ELF-1 (cell line): ENCODE data around the gene EVL.
"Not testable (repeated sequence)": the region's sequence is repeated elsewhere in the genome, so short reads cannot be mapped to it uniquely, and the experiment has no call there.

Experiments used
- DNase-seq: peaks from one replicate; pipeline ENCODE4 v3.0.0-alpha.2; 2016; ENCODE audit warnings: low read depth, low spot score

Gene EVL

GRCh38 chr14:100146531-100147091, 81.4 kb downstream of the EVL start:
- DNase-seq, result no peak

DNA sequence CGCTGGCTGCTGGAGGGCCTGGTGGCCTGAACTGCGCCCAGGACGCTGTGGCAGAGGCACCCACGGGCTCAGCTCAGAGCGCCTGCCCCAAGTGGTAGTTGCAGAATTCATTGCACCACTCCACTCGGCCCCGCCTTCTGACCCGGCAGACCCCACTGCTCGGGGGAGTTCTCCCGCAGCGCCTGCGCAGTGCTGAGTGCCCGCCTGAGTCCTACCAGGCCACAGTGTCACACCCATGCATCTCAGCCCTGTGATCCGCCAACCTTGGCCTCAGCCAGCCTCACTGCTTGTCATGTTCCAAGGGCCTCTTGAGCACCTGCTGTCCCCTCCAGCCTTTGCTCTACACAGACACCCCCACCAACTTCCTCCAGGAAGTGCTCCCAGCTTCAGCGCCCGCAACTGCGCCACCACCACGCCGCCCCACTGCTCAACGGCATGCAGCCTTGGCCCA, 82.0 kb downstream of the EVL start:
- DNase-seq, result no peak

DNA sequence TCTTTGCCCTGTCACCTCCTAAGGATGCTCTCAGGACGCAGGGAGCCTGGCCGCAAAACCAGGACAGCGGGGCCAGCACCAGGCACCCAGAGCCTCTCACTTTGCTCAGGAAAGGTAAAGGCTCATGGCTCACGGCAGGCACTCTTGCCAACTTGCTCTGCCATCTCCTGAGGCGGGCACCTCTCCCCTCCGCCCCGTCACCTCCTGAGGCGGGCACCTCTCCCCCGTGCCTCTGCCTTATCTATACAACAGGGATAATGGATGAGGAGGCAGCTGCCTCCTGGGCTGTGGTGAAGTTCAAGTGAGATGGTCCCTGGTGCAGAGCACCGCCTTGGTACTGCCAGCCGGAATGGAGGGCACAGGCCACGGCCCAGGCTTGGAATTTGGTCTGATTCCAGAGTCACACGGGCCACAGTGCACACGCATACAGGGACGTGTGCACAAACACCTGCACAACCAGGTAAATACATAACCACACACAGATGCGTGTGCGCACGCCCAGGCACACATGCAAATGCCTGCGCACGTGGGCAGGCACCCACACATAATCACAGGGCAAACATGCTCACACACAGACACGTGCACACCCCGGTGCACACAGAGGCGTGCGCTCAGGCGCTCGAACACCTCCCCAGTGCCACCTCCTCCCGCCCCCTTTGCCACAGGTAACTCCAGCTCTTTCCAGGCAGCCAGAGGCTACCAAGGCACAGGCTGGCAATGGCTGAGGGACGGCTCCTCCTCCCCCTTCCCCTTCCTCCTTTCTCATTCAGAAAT, 82.7 kb downstream of the EVL start:
- DNase-seq, result no peak

DNA sequence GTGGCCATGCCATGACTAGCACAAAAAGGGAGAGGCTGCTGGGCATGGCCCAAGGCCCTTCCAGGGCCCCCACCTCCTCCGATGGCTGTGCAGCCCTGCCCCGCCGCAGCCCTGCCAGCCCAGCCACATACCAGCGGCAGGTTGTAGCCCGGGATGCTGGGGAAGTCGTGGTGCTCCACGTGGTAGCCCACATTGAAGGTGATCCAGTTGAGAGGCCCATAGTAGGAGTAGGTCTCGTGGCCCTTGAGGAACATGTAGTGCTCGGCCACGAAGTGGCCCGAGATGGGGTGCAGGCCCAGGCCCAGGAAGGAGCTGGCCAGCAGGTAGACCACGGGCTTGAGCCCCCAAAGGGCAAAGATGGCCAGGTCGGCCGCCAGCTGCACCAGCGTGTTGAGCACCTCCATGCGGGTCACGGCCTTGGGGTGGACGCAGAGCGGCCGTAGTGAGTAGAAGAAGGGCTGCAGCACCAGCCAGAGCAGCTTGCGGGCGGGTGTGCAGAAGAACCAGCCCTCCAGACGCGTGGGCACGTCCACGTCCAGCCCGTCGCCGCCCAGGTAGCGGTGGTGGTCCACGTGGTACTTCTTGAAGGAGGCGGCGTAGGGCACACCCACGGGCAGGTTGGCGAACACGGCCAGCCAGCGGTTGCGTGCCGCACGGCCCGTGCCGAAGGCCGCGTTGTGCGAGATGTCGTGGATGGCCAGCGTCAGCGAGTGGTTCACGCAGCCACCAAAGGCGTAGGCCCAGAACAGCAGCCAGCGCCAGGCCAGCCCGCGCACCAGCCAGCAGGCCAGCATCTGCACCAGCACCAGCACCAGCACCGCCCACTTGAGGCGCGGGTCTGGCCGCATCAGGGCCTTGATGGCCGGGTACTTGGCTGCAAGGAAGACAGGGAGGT, 83.9 kb downstream of the EVL start:
- no peak for DNase-seq

DNA sequence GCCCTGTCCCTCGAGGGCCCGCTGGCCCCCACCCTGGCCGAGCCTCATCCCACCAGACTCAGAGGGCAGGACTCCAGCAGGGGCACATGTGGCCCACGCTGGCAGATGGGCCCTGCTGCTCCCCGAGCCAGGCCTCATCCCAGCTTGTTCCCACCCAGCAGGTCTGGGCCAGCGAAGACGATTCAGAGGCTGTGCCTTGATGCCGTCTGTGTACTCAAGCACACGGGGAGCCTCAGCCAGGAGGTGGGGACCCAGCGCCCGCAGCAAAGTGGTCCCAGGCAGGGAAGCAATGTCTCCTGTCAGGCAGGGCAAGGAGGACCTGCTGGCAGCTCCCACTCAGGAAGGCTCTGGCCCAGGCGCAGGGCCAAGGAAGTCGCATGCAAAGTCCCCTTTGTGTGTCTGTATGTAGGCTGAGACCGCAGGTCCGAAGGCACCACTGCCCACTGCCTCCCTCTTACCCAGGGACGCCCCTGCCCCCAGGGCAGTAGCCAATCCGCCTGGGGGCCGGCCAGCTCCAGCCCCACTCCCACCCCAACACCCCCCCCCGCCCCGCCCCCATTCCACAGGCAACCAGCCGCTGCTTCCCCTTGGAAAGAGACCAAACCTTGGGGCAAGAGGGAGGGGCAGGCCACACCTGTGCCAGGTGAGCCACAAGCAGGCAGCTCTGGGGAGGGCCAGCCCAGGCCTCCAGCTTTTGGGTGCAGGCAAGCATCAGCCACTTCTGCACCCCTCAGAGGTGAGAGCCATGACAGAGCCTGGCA, 84.8 kb downstream of the EVL start:
- no peak for DNase-seq

GRCh38 chr14:100150932-100151587, 85.8 kb downstream of the EVL start:
- no peak for DNase-seq

GRCh38 chr14:100152091-100152490, 86.9 kb downstream of the EVL start:
- no peak for DNase-seq

- no peak for DNase-seq
These were observed 88.3 kb downstream of the EVL start for GRCh38 chr14:100153560-100153959.

- DNase-seq, result peak; percentile 91
These were observed 89.9 kb downstream of the EVL start for GRCh38 chr14:100155049-100155621.

GRCh38 chr14:100155756-100156616, 90.8 kb downstream of the EVL start:
- DNase-seq, result no peak

DNA sequence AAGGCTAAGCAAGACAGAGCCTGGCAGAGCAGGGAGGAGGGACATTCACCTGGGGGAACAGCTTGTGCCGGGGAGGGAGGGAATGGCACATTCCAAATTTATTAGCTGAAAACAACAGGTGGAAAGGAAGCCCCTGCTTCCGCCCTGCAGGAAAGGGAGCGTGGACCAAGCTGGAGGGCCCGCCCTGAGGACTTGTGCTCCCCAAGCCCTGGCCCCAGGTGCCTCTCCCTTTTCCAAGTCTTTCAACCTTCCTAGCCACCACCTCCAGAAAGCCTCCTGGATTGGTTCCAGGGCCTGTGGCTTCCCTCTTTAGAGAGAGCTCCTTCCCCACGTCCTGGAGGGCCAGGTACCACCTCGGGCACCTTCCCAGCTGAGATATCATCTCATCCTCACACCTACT, 91.6 kb downstream of the EVL start:
- DNase-seq, result no peak

GRCh38 chr14:100157548-100158232, 92.5 kb downstream of the EVL start:
- DNase-seq, result not testable (repeated sequence)

- no peak for DNase-seq
These were observed 93.4 kb downstream of the EVL start for GRCh38 chr14:100158566-100159093.

DNA sequence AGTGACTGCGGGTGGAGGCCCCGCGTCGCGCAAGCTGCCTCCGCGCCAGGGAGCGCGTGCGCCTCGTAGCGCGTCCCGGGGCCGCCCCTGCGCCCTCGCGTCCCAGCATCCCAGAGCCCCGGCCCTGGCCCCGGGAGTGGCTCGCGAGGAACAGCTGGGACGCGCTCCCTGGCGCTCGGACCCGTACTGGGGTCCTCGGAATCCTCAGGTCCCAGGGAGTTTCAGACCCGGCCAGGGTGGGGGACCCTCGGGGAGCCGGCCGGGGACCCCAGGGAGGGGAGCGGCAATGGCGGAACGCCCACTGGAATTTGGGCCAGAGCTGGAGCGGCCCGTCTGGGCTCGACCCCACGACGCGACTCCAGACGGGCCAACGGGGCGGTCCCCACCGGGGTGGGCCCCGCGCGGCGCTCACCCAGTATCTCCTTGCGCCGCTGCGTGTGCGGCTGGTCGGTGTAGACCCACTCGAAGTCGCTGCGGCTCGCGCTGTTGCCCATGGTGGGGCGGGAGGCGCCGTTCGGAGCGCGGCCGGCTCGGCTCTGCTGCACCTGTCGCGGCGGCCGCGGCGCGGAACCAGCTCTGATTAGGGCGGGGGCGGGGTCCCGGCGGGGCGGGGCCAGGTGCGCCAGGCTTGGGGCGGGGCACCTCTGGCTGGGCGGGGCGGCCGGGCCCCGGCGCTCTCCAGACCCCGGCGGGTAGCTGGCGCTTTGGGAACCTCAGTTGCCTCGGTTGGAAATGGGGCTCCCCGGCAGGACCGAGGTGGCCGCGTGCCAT, 94.1 kb downstream of the EVL start, which contains the start of gene DEGS2:
TSS of gene DEGS2 (minus strand) at position 552 of the 771 bp plus-strand sequence. CDS start at position 494, 58 bp downstream.
- no peak for DNase-seq

DNA sequence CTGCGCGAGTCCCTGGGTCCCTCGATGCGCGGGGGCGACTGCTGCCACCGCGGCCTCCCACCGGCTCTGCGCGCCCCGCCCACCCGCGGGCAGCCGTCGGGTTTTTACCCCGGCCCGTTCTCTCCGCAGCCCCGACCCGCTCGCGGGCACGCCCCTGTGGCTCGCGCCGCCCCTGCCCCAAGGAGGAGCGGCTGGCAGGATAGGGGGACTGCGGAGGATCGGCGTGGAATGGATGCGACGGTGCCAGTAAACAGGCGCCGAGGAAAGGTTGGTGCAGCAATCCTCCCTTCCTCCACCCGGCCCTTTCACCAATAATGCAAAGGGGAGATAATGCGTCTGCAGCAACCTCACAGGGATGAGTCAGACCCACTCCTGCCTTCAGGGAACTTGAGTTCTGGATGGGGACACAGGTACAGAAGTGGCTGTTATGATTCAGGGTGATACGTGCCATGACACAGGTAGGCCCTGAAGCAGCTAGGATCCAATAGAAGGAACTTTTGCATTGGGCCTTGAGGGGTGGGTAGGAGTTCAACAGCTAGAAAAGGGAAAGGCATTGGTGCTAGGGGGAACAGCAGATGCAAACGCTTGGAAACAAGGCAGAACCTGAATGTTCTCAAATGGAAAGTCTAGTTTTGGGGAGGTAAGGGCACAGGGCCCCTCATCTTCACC, 94.8 kb downstream of the EVL start:
- DNase-seq, result no peak

GRCh38 chr14:100160534-100160916, 95.3 kb downstream of the EVL start:
- DNase-seq, result no peak

GRCh38 chr14:100165376-100165775, 100.2 kb downstream of the EVL start:
- DNase-seq, result peak; percentile 56
